Immature natural killer cell (primary cell): ENCODE data around the gene STRA8. TPM values are rescaled to one million over a fixed set of nuclear protein-coding genes. Genes with fewer than 3 reads are reported as not detected.

Source experiments
- DNase-seq, 3 donors: peaks; one replicate each; pipeline ENCODE4 v3.0.0; 2022; ENCODE audit warnings: mixed read lengths in 1 of 3
- H3K27ac Mint-ChIP-seq, 6 donors: one replicate each; pipeline ENCODE4 v1.8.0; 2020; ENCODE audit warnings: mixed read lengths in 6 of 6, mild to moderate bottlenecking in 5 of 6, inconsistent platforms in 4 of 6, moderate library complexity in 3 of 6
- H3K27me3 Mint-ChIP-seq, 3 donors: one replicate each; pipeline ENCODE4 v1.8.0; 2020 to 2021; ENCODE audit warnings: low read depth in 3 of 3, mild to moderate bottlenecking in 3 of 3, mixed read lengths in 3 of 3, moderate library complexity in 3 of 3, inconsistent platforms in 1 of 3
- H3K36me3 Mint-ChIP-seq, 3 donors: one replicate each; pipeline ENCODE4 v1.8.0; 2020; ENCODE audit warnings: mixed read lengths in 3 of 3, inconsistent platforms in 2 of 3, mild to moderate bottlenecking in 2 of 3
- H3K4me1 Mint-ChIP-seq, 2 donors: one replicate each; pipeline ENCODE4 v1.8.0; 2020; ENCODE audit warnings: inconsistent platforms in 2 of 2, mild to moderate bottlenecking in 2 of 2, mixed read lengths in 2 of 2, moderate library complexity in 1 of 2
- H3K4me3 Mint-ChIP-seq, 5 donors: one replicate each; pipeline ENCODE4 v1.8.0; 2020; ENCODE audit warnings: mild to moderate bottlenecking in 5 of 5, mixed read lengths in 5 of 5, inconsistent platforms in 3 of 5, moderate library complexity in 3 of 5
- H3K9me3 Mint-ChIP-seq, 6 donors: one replicate each; pipeline ENCODE4 v1.8.0; 2020; ENCODE audit warnings: mild to moderate bottlenecking in 6 of 6, mixed read lengths in 6 of 6, inconsistent platforms in 4 of 6, moderate library complexity in 3 of 6
- polyA plus RNA-seq, 3 donors: library from polyadenylated mRNA; unstranded; fragments of 300-500 nt; fragmentation: Illumina TruSeq; gene quantifications; one replicate each; pipeline ENCODE4 v1.2.3, GENCODE V29; 2021

STRA8 gene
- polyA plus RNA-seq, 3 donors from 2014 or later, result not detected

- H3K27ac Mint-ChIP-seq, result no peak overlapping the region
- H3K9me3 Mint-ChIP-seq, result no peaks in the 10 kb centered on the region
- no peak for DNase-seq
- H3K27me3 Mint-ChIP-seq, result peaks cover 0 to 4% (median 2%) of the 10 kb centered on the region in 3 donors
- H3K36me3 Mint-ChIP-seq, result no peaks in the 10 kb centered on the region
- no peaks in the 10 kb centered on the region for H3K4me1 Mint-ChIP-seq
- no peak overlapping the region for H3K4me3 Mint-ChIP-seq
Observed at GRCh38 chr7:135234727-135235126, 1.1 kb downstream of the STRA8 start.

DNA sequence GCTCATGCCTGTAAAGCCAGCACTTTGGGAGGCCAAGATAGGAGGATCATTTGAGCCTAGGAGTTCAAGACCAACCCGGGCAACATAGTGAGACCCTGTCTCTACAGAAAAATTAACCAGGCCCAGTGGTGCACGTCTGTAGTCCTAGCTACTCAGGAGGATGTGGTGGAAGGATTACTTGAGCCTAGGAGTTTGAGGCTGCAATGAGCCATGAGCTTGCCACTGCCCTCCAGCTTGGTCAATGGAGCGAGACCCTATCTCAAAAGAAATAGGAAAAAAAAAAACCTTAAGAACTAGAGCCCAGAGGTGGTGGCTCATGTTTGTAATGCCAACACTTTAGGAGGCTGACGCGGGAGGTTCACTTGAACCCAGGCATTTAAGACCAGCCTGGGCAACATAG, 2.2 kb downstream of the STRA8 start:
- Mint-ChIP-seq H3K9me3 (no peaks in the 10 kb centered on the region), H3K4me1 (no peaks in the 10 kb centered on the region), H3K27ac (no peak overlapping the region), H3K36me3 (no peaks in the 10 kb centered on the region), H3K27me3 (peaks cover 2 to 6% (median 2%) of the 10 kb centered on the region in 3 donors), H3K4me3 (no peak overlapping the region)
- DNase-seq, result no peak

- H3K27ac Mint-ChIP-seq, result no peak overlapping the region
- H3K4me3 Mint-ChIP-seq, result no peak overlapping the region
- H3K9me3 Mint-ChIP-seq, result no peaks in the 10 kb centered on the region
- peaks cover 2 to 6% (median 4%) of the 10 kb centered on the region in 3 donors for H3K27me3 Mint-ChIP-seq
- DNase-seq, result no peak
- H3K4me1 Mint-ChIP-seq, result no peaks in the 10 kb centered on the region
- H3K36me3 Mint-ChIP-seq, result no peaks in the 10 kb centered on the region
Observed at GRCh38 chr7:135236727-135237126, 3.1 kb downstream of the STRA8 start.

GRCh38 chr7:135238112-135238744, 4.6 kb downstream of the STRA8 start:
- DNase-seq, result no peak
- H3K4me1 Mint-ChIP-seq, result no peaks in the 10 kb centered on the region
- peaks cover 2 to 6% (median 4%) of the 10 kb centered on the region in 3 donors for H3K27me3 Mint-ChIP-seq
- H3K4me3 Mint-ChIP-seq, result no peak overlapping the region
- no peak overlapping the region for H3K27ac Mint-ChIP-seq
- H3K36me3 Mint-ChIP-seq, result no peaks in the 10 kb centered on the region
- no peaks in the 10 kb centered on the region for H3K9me3 Mint-ChIP-seq

- Mint-ChIP-seq H3K27me3 (peaks cover 2 to 6% (median 4%) of the 10 kb centered on the region in 3 donors), H3K9me3 (no peaks in the 10 kb centered on the region), H3K4me1 (no peaks in the 10 kb centered on the region), H3K4me3 (no peak overlapping the region), H3K36me3 (no peaks in the 10 kb centered on the region), H3K27ac (no peak overlapping the region)
- no peak for DNase-seq
Observed at GRCh38 chr7:135239263-135239662, 5.6 kb downstream of the STRA8 start.

DNA sequence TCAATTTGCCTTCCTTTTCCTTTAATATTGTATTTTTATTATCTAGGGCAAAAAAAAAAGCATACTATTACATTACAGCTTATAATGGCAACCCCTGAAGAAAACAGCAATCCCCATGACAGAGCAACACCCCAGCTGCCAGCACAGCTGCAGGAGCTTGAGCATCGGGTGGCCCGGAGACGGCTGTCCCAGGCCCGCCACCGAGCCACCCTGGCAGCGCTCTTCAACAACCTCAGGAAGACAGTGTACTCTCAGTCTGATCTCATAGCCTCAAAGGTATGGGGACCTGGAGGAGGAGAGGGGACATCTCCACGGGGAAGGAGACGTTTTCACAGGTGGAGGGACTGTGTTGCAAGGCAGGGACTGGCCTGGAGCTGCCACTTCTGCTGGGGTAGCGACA, 6.8 kb downstream of the STRA8 start:
- peaks cover 2 to 6% (median 4%) of the 10 kb centered on the region in 3 donors for H3K27me3 Mint-ChIP-seq
- H3K4me1 Mint-ChIP-seq, result no peaks in the 10 kb centered on the region
- no peaks in the 10 kb centered on the region for H3K9me3 Mint-ChIP-seq
- no peaks in the 10 kb centered on the region for H3K36me3 Mint-ChIP-seq
- DNase-seq, result no peak
- no peak overlapping the region for H3K4me3 Mint-ChIP-seq
- no peak overlapping the region for H3K27ac Mint-ChIP-seq

DNA sequence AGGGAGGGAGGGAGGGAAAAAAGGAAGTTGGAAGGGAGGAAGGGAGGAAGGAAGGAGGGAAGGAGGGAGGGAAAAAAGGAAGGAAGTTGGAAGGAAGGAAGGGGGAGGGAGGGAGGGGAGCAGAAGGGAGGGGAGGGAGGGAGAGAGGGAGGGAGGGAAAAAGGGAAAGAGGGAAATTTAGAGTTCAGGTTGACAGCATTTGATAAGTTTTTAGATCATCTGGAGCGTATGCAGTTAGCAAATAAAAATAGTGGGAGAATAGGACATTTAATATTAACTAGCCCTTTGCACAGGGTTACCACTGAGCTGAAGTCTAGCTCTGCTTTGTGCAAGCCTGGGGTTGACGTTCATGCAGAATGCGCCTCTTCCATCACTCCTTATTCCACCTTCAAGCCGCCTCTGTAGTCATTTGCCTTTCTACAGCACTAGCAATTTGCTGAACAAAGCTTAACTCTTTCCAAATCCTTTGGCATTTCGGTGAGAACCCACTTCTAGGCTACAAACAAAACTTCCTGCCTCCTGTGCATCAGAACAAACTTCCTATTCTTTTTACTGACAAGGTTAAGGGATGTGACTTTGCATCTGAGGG, 8.6 kb downstream of the STRA8 start:
- Mint-ChIP-seq H3K4me1 (no peaks in the 10 kb centered on the region), H3K27ac (no peak overlapping the region), H3K4me3 (no peak overlapping the region), H3K36me3 (no peaks in the 10 kb centered on the region), H3K9me3 (no peaks in the 10 kb centered on the region), H3K27me3 (peaks cover 2 to 6% (median 4%) of the 10 kb centered on the region in 3 donors)
- DNase-seq, result no peak

- Mint-ChIP-seq H3K27me3 (peaks cover 0 to 4% (median 0%) of the 10 kb centered on the region in 3 donors), H3K36me3 (no peaks in the 10 kb centered on the region), H3K4me3 (no peak overlapping the region), H3K27ac (no peak overlapping the region), H3K9me3 (no peaks in the 10 kb centered on the region), H3K4me1 (no peaks in the 10 kb centered on the region)
- DNase-seq, result no peak
Observed at GRCh38 chr7:135245226-135246190, 11.9 kb downstream of the STRA8 start.

DNA sequence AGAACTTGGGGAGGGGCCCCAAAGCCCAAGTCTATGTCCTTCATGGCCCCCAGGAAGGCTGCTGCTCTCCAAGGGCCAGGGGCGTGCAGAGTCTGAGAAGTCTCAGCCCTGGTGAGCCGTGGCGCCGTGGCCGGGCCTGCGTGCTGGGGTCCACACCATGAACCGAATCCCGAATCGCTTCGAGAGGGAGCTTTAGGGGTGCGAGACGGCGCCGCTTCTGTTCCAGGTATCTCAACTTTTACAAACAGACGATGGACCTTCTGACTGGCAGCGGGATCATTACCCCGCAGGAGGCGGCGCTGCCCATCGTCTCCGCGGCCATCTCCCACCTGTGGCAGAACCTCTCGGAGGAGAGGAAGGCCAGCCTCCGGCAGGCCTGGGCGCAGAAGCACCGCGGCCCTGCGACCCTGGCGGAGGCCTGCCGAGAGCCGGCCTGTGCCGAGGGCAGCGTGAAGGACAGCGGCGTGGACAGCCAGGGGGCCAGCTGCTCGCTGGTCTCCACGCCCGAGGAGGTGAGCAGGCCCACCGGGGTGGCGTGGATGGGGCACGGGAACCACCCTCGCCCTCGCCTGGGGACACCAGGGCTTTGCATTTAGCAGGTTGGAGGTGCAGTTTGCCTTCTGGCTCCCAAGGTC, 12.7 kb downstream of the STRA8 start:
- H3K4me1 Mint-ChIP-seq, result no peaks in the 10 kb centered on the region
- H3K27ac Mint-ChIP-seq, result no peak overlapping the region
- DNase-seq, result no peak
- no peaks in the 10 kb centered on the region for H3K36me3 Mint-ChIP-seq
- no peak overlapping the region for H3K4me3 Mint-ChIP-seq
- peaks cover 0 to 1% (median 0%) of the 10 kb centered on the region in 3 donors for H3K27me3 Mint-ChIP-seq
- H3K9me3 Mint-ChIP-seq, result no peaks in the 10 kb centered on the region

DNA sequence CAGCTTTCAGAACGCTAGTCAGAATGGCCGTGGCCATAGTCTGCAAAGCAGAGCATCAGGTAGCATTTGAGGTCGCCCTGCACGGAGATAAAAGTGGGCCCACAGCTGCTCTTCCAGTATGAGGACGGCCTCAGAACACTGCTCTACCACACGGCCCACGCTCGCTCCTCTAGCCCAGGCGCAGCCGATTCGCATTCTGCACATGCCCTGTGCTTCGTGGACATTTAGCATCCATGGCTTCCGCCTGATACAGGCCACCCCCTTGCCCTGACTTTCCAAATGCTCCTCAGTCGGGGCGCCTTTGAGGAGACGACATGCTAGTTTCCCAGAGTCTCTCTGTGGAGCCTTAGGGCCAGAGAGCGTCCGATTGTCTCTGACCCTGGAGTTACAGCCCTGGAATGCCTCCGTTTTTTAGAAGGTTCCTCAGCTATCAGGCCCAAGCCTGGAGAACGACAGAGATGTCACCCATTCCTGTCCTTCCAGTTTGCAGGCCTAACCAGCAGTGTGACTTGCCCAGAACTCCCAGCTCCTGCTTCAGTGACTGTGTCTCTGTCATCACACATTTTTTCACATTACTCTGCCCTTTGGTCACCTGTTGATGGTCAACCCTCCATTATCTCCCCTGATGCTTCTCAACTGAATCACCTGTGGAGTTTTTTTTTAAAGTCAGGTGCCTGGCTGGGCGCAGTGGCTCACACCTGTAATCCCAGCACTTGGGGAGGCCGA, 14.3 kb downstream of the STRA8 start:
- H3K4me1 Mint-ChIP-seq, result no peaks in the 10 kb centered on the region
- H3K36me3 Mint-ChIP-seq, result no peaks in the 10 kb centered on the region
- no peak overlapping the region for H3K4me3 Mint-ChIP-seq
- no peaks in the 10 kb centered on the region for H3K9me3 Mint-ChIP-seq
- peaks cover 0 to 2% (median 1%) of the 10 kb centered on the region in 3 donors for H3K27me3 Mint-ChIP-seq
- DNase-seq, result no peak
- no peak overlapping the region for H3K27ac Mint-ChIP-seq

GRCh38 chr7:135248546-135248945, 14.9 kb downstream of the STRA8 start:
- Mint-ChIP-seq H3K36me3 (no peaks in the 10 kb centered on the region), H3K27ac (no peak overlapping the region), H3K27me3 (peaks cover 0 to 2% (median 1%) of the 10 kb centered on the region in 3 donors), H3K9me3 (no peaks in the 10 kb centered on the region), H3K4me3 (no peak overlapping the region), H3K4me1 (no peaks in the 10 kb centered on the region)
- no peak for DNase-seq

GRCh38 chr7:135251496-135252391, 18.1 kb downstream of the STRA8 start:
- no peak for DNase-seq
- Mint-ChIP-seq H3K4me3 (no peak overlapping the region), H3K4me1 (no peaks in the 10 kb centered on the region), H3K27me3 (peaks cover 0 to 2% (median 1%) of the 10 kb centered on the region in 3 donors), H3K36me3 (no peaks in the 10 kb centered on the region), H3K27ac (no peak overlapping the region), H3K9me3 (no peaks in the 10 kb centered on the region)
